ENCODE results near the gene ANKFN1.

ANKFN1 gene

GRCh38 chr17:56142781-56143180 lies 10.5 kb upstream of the ANKFN1 start:
- DNase-seq (ENCODE audit: low read depth) = no peak

GRCh38 chr17:56144223-56144622 lies 9.1 kb upstream of the ANKFN1 start:
- no peak for DNase-seq (ENCODE audit: low read depth)

GRCh38 chr17:56146534-56146933 lies 6.7 kb upstream of the ANKFN1 start:
- DNase-seq (ENCODE audit: low read depth) = no peak

GRCh38 chr17:56148333-56148732 lies 4.9 kb upstream of the ANKFN1 start:
- no peak for DNase-seq (ENCODE audit: low read depth)

- DNase-seq (ENCODE audit: low read depth) = no peak
Measured at GRCh38 chr17:56149266-56150036, 3.8 kb upstream of the ANKFN1 start.

GRCh38 chr17:56150649-56151048 lies 2.6 kb upstream of the ANKFN1 start:
- DNase-seq (ENCODE audit: low read depth) = no peak

- DNase-seq (ENCODE audit: low read depth) = no peak
Measured at GRCh38 chr17:56157845-56158244, 4.6 kb downstream of the ANKFN1 start.

- DNase-seq (ENCODE audit: low read depth) = no peak
Measured at GRCh38 chr17:56158344-56158743, 5.1 kb downstream of the ANKFN1 start.

- DNase-seq (ENCODE audit: low read depth) = no peak
Measured at GRCh38 chr17:56158915-56159825, 5.9 kb downstream of the ANKFN1 start.

- no peak for DNase-seq (ENCODE audit: low read depth)
Measured at GRCh38 chr17:56159826-56160380, 6.6 kb downstream of the ANKFN1 start.

GRCh38 chr17:56160422-56160821 lies 7.1 kb downstream of the ANKFN1 start:
- DNase-seq (ENCODE audit: low read depth) = no peak

GRCh38 chr17:56165072-56165641 lies 11.9 kb downstream of the ANKFN1 start:
- DNase-seq (ENCODE audit: low read depth) = no peak

- DNase-seq (ENCODE audit: low read depth) = no peak
Measured at GRCh38 chr17:56167491-56167890, 14.2 kb downstream of the ANKFN1 start.

- DNase-seq (ENCODE audit: low read depth) = no peak
Measured at GRCh38 chr17:56169621-56170020, 16.3 kb downstream of the ANKFN1 start.

- DNase-seq (ENCODE audit: low read depth) = no peak
Measured at GRCh38 chr17:56171186-56171959, 18.1 kb downstream of the ANKFN1 start.

- DNase-seq (ENCODE audit: low read depth) = no peak
Measured at GRCh38 chr17:56172517-56172982, 19.3 kb downstream of the ANKFN1 start.

- no peak for DNase-seq (ENCODE audit: low read depth)
Measured at GRCh38 chr17:56173026-56173425, 19.8 kb downstream of the ANKFN1 start.

- DNase-seq (ENCODE audit: low read depth) = no peak
Measured at GRCh38 chr17:56173958-56174835, 20.9 kb downstream of the ANKFN1 start.

- no peak for DNase-seq (ENCODE audit: low read depth)
Measured at GRCh38 chr17:56175299-56175955, 22.2 kb downstream of the ANKFN1 start.

GRCh38 chr17:56176091-56176490 lies 22.8 kb downstream of the ANKFN1 start:
- no peak for DNase-seq (ENCODE audit: low read depth)

Measured in non-pigmented ciliary epithelial cell (primary cell).